ENCODE results near the gene PFAS.

DNA sequence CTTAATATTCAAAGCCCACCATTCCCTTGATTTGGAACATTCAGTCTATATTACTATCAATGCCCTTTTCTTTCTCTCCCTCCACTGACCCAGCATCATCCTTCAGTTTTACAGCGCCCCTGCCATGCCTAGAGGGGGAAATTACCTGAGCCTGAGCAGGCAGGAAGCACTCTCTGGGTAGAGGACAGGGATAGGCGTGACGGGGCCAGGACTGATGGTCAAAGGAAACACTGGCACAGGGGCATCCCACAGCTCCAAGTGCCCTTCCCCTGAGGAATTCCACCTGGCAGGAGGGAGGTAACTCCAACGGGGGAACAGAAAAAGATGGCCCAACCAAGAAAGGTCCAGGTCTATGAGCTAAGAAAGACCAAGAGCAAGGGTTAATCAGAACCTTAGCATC is 11.2 kb upstream of the PFAS start:
- TF ChIP-seq, protein P1, sequence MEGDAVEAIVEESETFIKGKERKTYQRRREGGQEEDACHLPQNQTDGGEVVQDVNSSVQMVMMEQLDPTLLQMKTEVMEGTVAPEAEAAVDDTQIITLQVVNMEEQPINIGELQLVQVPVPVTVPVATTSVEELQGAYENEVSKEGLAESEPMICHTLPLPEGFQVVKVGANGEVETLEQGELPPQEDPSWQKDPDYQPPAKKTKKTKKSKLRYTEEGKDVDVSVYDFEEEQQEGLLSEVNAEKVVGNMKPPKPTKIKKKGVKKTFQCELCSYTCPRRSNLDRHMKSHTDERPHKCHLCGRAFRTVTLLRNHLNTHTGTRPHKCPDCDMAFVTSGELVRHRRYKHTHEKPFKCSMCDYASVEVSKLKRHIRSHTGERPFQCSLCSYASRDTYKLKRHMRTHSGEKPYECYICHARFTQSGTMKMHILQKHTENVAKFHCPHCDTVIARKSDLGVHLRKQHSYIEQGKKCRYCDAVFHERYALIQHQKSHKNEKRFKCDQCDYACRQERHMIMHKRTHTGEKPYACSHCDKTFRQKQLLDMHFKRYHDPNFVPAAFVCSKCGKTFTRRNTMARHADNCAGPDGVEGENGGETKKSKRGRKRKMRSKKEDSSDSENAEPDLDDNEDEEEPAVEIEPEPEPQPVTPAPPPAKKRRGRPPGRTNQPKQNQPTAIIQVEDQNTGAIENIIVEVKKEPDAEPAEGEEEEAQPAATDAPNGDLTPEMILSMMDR (IDR thresholded peaks at IDR 0.05; ENCODE audit: poor library complexity): no peak
- TF ChIP-seq EZH2 (IDR thresholded peaks at IDR 0.05; ENCODE audit: borderline replicate concordance) (no peak), EZH2phosphoT487 (IDR thresholded peaks at IDR 0.05; ENCODE audit: low read depth, severe bottlenecking, unreplicated experiment) (no peak)
